G401 (cell line): ENCODE measurements around the gene PPARD. TPM values are rescaled to one million over a fixed set of nuclear protein-coding genes. Genes with fewer than 3 reads are reported as not detected.
"Not testable (repeated sequence)": the region's sequence is repeated elsewhere in the genome, so short reads cannot be mapped to it uniquely, and the experiment has no call there.

Source experiments
- DNase-seq: peaks from one replicate; pipeline ENCODE4 v3.0.0-alpha.2; 2015; ENCODE audit warnings: low spot score
- in situ Hi-C: cut with HindIII; loops from 2 replicates; pipeline ENCODE4 v1.10.0; 2016; ENCODE audit warnings: low sequenced_read_pairs, mixed read lengths
- total RNA-seq: library from RNA; depleted of rRNA; stranded (reverse); fragments of >200 nt; shearing (Covaris generic); gene quantifications from 2 replicates; pipeline ENCODE4 v1.2.3, GENCODE V29; 2014

PPARD gene
- total RNA-seq, 1 experiment from 2014 or later, result 4.2 TPM

DNA sequence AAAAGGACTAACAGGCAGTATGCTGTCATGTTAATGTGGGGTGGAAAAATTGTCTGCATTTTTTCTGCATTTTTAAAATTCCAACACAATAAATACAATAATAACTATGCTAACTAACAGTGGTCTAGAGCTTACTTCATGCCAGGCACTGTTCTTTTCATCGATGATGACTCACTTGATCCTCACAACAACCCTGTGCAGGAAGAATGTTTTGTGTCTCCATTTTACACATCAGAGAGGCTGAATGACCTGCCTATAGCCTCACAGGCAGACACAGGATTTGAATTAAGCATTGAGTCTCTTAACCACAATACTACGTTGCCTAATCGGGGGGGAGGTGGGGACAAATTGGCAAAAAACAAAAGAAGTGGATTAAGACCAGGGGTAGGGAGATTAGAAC is 82.9 kb downstream of the PPARD start:
- in situ Hi-C loops, result no loop called here
- DNase-seq, result no peak

- DNase-seq, result no peak
- in situ Hi-C loops, result no loop called here
Measured at GRCh38 chr6:35426074-35426473, 83.7 kb downstream of the PPARD start.

- in situ Hi-C loops, result no loop called here
- DNase-seq, result no peak
Measured at GRCh38 chr6:35427435-35427834, 85.1 kb downstream of the PPARD start.

DNA sequence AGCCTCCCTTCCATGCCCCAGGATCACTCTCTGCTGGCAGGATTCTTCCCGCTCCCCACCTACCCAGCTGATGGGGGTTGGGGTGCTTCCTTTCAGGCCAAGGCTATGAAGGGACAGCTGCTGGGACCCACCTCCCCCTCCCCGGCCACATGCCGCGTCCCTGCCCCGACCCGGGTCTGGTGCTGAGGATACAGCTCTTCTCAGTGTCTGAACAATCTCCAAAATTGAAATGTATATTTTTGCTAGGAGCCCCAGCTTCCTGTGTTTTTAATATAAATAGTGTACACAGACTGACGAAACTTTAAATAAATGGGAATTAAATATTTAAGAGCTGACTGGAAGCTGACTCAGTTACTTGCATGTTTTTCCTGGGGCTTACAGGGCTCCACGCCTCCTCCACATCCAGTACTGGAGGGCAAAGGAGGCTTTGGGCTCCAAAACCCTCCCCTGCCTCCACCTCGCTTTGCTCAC is 85.5 kb downstream of the PPARD start:
- in situ Hi-C loops, result no loop called here
- DNase-seq, result no peak

DNA sequence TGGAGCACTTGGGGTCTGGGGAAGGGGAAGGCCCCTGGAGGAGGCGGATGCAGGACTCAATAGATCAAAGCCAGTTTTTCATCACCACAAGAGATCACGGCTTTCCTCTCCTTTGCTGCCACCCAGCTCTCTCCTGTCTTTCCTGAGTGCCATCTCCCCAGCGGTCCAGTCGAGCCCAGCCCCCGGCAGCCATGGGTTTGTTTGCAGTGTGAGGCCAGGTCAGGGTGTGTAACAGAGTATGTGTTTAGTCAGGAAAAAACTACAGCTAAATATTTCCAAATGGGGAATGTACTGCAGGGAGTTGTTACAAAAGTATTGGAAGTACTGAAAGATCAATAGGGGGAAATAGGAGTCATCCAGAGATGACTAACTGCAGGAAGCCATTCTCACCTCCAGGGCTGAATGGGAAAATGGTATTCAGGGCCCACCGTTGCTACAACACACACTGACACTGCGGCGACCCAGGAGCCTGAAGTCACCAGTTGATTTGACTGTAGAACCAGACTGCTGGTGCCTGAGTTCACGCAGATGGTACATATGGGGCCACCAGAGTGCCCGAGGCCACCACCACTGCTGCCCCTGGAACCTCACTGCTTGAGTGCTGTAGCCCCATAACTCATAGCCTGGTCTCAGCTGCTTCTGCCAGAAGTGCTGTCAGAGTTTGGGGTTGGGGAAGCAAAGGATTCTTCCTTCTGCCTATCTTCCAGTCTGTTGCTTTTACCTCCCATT is 86.2 kb downstream of the PPARD start:
- in situ Hi-C loops, result no loop called here
- no peak for DNase-seq

- in situ Hi-C loops, result no loop called here
Measured at GRCh38 chr6:35429463-35429862, 87.1 kb downstream of the PPARD start.

GRCh38 chr6:35432291-35432690 is 89.9 kb downstream of the PPARD start:
- DNase-seq, result no peak
- in situ Hi-C loops, result no loop called here

More at GRCh38 chr6:35429463-35429862, 87.1 kb downstream of the PPARD start:
- DNase-seq, result no peak

DNA sequence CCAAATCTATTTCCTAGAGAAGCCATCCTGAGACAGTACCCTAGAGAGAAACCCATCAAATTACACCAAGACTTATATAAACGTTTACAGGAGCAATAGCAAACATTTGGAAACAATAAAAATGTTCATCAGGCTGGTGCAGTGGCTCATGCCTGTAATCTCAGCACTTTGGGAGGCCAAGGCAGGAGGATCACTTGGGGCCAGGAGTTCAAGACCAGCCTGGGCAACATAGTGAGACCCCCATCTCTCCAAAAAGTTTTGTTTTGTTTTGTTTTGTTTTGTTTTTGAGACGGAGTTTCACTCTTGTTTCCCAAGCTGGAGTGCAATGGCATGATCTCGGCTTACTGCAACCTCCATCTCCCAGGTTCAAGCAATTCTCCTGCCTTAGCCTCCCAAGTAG is 90.3 kb downstream of the PPARD start:
- in situ Hi-C loops, DNase-seq: not testable (repeated sequence)

GRCh38 chr6:35435074-35435837 is 92.9 kb downstream of the PPARD start:
- in situ Hi-C loops, result no loop called here
- peak; percentile 44 for DNase-seq

DNA sequence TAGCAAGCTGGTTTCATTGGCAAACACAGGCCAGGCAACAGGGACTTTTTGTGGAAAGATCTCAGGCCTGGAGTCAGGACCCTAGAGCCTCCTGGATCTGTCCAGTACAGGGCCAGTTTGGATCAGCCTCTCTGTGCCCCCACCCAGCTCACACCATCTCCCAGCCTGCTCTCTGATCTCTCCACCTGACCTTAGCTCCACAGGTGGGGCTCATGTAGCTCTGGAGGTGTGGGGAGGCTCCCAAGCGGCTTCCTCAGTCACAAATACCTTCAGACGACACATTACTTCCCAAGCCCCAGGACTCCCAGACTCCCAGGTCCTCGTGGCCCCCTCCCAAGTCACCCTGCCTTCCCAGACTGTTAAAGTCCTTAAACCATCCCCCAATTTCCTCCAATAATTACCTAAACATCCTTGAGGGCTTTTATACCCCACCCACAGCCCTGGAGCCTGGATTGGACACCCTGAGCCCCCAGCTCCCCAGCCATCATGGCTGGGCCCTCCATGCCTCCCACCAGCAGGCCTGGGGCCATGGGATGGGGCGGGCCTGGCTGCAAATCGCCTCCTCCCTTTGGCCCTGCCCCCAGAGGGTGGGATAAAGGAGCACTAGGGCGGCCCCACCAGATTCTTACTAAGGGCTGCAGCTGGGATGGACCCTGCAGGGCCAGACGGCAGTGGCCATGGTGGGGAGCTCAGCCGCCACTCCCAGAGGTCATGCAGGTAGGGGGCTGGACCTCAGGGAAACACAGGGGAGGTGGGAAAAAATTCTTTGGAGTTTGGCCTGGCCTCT is 93.9 kb downstream of the PPARD start:
- DNase-seq, result no peak
- in situ Hi-C loops, result no loop called here

DNA sequence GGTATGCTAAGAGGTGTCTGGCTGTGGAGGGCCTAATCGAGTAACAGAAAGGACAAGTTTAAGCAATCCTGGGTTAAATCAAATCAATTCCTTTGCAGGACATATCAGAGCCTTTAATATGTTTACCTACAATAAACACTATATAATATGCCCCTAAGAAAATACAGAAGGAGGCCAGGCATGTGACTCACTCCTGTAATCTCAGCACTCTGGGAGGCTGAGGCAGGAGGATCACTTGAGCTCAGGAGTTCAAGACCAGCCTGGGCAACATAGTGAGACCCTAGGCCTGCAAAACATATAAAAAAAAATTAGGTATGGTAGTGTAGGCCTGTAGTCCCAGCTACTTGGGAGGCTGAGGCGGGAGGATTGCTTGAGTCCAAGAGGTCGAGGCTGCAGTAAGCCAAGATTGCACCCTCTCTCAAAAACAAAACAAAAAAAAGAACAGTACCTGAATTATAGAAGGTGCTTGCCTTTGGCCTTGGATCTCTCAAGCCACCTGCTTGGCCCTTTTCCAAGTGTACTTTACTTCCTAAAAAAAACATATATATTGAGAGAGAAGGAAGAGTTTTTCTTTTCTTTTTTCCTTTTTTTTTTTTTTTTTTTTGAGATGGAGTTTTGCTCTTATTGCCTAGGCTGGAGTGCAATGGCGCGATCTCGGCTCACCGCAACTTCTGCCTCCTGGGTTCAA is 96.2 kb downstream of the PPARD start:
- DNase-seq, in situ Hi-C loops: not testable (repeated sequence)

DNA sequence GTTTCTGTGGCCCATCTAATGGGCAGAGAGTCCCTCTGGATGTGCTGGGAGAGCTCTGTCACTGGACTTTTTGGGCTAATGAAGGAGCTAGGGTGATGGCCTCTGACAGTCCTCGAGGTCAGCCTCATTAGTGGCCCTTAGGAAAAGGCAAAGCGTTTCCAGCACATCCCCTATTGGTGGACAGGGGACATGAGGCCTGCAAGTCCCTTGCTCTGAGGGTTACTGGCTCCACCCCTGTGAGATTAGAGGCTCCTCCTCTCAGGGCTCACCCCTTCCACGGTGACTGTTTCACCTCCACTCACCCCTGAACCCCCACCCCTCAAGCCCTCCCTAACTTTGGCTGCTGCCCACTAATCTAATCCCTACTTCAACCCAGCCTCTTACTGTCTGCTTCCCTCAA is 97.0 kb downstream of the PPARD start:
- DNase-seq, result no peak
- in situ Hi-C loops, result no loop called here

- in situ Hi-C loops, result no loop called here
- no peak for DNase-seq
Measured at GRCh38 chr6:35441205-35441604, 98.8 kb downstream of the PPARD start.

GRCh38 chr6:35441642-35442041 is 99.3 kb downstream of the PPARD start:
- no peak for DNase-seq
- in situ Hi-C loops, result no loop called here

- DNase-seq, result no peak
- in situ Hi-C loops, result no loop called here
Measured at GRCh38 chr6:35442693-35443092, 100.3 kb downstream of the PPARD start.

- in situ Hi-C loops, result no loop called here
- DNase-seq, result no peak
Measured at GRCh38 chr6:35443341-35444030, 101.1 kb downstream of the PPARD start.

DNA sequence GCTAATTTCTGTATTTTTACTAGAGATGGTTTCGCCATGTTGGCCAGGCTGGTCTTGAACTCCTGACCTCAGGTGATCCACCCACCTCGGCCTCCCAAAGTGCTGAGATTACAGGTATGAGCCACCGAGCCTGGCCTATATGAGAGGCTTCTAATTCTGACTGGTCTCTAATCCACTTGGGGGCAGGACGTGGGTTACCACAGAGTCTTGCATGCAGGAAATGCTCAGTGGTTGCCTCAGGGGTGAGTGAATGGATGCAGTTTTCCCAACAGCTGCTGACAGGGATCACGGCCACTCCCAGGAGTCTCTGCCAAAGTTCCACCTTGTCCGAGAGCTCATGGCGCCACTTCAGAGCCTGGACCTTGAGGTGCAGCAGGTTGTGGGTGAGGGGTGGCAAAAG is 103.3 kb downstream of the PPARD start:
- in situ Hi-C loops, result no loop called here
- DNase-seq, result no peak

DNA sequence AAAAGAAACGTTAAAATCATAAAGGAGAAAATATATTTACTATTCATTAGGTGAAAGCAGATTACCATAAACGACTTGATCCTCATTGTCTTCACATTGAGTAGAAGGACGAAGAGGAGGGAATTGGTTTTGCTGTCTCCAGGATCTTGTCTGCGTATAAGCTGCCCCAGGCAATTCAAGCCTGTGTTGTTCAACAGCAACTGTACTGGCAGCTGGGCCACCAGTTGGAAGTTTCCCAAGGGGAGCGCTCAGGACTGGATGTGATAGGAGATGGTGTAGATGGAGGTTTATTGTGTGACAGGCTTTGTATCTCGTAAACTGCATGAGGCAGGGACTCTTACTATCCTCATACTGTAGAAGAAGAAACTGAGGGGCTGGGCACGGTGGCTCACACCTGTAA is 105.8 kb downstream of the PPARD start:
- DNase-seq, result no peak
- in situ Hi-C loops, result no loop called here
